GM18870 (cell line): ENCODE data around the gene SH3TC1.

ENCODE experiments used
- ATAC-seq: cut with Tn5 transposase; IDR thresholded peaks from one replicate; pipeline ENCODE4 v1.9.1; 2021; ENCODE audit warnings: moderate library complexity; ENCODE audit not compliant: unreplicated experiment

SH3TC1 gene

DNA sequence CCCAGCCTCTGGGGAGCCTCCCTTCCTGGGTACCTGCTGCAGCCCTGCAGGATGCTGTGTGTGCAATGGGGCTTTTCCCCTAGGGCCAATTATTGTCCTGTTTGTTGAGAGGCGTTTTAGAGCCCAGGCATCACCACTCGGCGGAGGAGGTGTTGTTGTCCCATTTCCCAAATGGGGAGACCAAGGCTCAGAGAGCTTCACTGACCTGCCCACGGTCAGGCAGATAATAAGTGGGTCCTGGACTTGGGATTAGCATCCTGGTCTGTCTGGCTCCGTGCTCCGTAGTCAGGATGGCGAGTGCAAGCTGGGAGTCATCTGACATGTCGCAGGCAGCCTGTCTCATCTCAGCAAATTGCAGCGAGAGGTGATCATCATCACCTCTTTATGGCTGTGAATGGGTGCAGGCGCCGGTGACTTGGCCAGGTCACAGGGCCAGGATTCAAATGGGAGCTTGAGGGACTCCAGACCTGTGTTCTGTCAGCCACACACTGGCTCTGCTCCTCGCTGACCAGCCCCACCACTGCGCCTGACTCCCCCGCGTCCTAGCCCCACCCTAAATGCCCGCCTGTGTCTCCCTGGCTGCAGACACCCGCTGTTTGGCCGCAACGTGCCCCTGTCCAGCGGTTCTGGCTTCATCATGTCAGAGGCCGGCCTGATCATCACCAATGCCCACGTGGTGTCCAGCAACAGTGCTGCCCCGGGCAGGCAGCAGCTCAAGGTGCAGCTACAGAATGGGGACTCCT lies 87.1 kb downstream of the SH3TC1 start:
- no peak for ATAC-seq

DNA sequence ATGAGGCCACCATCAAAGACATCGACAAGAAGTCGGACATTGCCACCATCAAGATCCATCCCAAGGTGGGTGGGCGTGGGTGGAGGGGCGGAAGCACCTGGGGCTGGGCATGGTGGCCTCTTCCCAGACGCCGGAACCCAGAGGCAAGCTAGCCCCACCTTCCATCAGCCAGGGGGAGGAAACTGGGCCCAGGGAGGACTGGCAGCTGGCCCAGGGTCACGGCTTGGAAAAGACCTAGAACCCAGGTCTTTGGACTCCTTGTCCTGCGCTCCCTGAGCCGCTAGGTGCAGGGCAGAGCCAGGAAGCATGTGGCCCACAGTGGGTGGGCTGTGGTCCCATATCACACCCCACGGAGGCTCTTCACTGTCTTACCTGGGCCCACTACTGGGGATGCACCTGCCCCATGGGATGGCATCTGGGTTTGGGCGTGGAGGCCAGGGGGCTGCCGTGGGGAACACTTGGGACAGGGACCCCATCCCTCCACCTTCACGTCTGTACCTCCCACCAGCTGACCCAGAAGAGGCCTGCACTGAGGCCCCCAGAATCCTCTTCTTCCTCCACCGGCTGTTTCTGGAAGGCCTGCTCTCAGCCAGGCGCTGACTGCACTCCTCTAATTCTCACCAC lies 87.7 kb downstream of the SH3TC1 start:
- no peak for ATAC-seq

DNA sequence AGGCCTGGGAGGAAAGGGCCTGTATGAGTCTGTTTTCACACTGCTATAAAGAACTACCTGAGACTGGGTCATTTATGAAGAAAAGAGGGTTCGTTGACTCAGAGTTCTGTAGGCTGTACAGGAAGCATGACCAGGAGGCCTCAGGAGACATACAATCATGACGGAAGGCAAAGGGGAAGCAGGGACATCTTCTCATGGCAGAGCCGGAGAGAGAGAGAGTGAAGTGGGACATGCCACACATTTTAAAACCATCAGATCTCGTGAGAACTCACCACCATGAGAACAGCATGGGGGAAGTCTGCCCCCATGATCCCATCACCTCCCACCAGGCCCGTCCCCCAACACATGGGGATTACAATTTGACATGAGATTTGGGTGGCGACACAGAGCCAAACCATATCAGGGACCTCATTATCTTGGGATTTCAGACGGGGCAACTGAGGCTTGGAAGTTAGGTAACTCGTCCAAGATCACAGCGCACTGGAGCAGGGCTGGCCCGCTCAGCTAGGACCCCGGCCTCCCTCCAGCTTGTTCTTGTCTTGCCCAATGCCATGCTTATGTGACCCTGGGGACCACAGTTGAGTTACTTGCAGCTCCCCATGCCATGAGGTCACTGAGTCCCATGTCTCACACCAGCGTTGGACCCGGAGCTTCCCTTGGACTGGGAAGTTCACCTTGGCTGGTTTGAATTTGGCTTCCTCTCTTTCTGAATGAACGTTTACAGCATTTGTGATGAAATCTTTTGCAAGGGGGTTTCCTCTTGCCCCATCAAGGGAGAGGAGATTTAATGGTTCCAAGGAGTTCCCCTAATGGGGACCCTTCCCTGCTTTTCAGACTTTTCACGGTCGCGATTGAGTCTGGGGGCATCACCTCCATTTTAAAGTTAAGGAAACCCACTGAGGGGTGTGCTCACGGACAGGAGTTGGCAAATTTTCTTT lies 88.5 kb downstream of the SH3TC1 start:
- no peak for ATAC-seq

DNA sequence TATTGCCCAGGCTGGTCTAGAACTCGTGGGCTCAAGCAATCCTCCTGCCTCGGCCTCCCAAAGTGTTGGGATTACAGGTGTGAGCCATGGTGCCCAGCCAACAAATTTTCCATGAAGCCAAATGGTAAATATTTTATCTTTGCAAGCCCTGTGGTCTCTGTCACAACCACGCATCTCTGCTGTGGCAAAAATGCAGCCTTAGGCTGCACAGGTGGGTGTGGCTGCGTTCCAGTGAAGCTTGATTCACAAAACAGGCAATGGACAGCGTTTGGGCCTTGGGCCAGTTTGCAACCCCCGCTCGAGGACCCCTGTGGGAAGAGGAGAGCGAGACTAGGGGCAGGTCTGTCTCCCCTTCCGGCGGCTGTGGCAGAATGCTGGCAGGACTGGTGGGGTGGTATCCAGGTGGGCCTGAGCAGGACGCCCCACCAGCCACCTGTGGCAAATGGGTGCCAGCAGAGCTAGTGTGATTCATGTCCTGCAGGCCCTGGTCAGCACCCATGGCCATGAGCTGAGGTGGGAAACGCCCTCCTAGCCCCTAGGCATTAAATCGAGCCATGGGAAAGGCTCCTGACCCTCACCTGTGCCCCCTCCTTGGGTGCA lies 90.2 kb downstream of the SH3TC1 start:
- no peak for ATAC-seq

DNA sequence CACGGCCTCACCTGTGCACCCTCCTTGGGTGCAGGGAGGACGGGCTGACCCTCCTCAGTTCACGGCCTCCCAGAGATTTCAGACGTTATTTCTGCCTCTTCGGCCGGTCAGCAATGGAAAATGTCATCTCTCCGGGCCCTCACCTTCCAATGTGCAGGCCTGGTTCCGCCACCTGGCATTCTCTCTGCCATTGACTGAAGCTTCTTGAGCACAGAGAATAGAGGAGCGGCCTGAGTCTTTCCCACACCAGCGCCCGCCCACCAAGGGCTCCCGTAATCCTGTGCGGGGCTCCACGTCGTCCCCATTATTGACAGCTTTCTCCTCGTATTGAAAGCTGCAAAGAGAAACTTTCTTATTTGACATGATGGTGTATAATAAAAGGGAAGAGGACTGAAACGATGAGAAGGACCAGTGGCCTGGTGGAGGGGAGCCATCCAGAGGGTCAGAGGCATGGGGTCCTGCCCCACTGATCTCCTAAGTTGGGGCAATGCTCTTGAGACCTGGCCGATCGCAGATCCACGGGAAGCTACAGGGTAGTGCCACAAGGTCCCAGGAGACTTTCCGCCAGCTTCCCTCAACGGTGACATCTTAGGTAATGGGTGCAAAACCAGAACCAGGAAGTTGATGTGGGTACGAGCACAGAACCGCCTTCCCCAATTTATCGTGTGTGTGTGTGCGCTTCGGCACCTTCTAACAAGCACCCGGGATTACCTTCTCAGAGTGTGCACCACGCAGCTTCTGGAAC lies 91.0 kb downstream of the SH3TC1 start:
- ATAC-seq = no peak

DNA sequence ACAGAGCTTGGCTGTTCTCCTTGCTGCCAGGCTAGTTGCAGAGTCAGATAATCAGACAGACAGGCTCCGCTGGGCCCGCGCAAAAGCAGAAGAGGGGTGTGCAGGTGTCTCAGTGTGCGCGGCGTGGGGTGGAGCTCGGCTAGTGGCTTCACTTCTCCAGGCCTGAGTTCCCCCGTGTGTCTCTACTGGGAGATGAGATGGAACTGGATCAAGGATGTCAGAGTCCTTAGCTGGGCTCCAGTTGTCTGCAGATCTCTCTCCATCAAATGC lies 91.5 kb downstream of the SH3TC1 start:
- no peak for ATAC-seq
